HG03108 (cell line): ENCODE measurements around the gene RGS9BP.
"Not testable (repeated sequence)": the region's sequence is repeated elsewhere in the genome, so short reads cannot be mapped to it uniquely, and the experiment has no call there.

Source experiments
- ATAC-seq: cut with Tn5 transposase; IDR thresholded peaks from one replicate; pipeline ENCODE4 v1.9.1; 2021; ENCODE audit warnings: moderate library complexity; ENCODE audit not compliant: unreplicated experiment

RGS9BP gene

DNA sequence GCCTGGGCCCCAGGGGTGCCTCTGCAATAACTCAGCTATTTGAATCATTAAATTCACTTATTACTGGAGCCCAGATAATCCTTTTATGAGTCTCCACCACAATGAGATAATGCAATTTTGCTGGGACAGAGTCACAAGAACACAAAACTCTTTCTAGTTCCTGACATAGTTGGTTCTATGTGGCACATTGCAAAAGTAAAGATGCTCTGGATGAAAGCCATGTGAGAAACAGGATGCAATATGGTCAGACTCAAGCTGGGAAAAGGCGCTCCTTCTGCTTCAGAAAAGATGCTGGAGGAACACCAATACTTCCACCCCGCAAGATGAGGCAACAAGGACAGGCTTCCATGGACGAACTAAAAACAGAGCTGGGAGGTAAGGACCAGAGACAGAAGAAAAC lies 6.3 kb upstream of the RGS9BP start:
- no peak for ATAC-seq

DNA sequence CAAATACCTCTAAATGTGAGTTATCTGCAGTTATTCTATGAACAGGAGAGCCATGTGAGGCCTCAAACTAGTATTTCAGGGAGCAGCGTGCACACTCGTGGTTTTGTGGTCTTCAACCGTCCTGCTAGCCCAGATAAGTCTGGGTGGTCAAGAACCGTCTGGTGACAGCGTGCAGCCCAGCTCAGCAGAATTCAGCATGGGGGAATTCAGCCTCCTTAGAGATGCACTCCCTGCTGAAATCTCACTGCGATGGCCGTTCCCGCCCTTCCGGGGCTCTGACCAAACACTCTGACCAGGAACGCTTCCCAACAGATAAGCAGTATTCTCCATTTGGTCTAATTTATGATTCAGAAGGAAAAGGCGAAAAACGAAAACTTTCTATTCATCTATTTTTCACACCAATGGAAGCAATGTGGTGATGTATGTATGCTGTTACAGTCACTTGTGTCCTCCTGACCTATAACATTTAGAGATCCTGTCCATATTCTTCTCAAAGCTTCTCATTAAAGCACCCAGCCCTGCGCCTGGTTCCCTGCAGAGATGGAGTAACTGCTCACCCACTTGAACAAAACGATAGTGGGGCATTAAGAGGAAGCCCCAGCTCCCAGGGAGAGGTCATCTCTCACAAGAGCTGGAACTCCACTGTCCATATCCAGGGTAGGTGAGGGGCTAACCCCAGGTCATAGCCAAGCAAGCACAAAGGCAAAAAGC lies 3.6 kb upstream of the RGS9BP start:
- ATAC-seq = no peak

DNA sequence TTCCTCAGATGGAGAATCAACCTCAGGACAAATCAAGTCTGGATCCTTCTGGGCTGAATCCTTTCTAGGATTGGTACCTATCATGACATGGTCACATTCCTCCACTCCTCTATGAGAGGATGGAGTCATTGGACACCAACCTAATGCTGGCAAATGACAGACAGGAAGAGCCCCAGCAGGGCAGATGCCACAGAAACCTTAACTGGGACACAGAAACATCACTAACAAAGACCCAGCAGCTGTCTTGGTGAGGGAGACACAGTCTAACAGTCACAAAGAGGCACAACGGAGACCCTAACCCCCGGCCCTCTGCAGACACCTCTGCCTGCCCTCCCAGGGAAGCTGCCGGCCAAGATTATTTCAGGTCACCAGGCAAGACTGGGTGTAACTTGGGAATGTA lies 2.8 kb upstream of the RGS9BP start:
- no peak for ATAC-seq

DNA sequence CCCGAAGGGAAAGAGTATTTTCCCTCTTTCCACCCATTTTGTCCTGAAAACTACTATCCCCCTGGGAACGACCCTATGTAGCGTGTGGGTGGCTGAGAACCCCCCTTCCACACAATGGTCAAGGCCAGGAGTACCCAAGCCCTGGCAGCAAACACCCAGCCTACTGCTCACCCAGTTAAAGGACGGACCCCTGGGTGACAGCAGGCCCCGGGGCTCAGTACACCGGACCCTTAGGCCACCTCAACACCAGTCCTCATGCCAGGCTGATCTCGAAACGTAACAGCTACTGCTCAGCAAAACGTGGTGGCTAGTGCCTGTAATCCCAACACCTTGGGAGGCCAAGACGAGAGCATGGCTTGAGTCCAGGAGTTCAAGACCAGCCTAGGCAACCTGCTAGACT lies 2.1 kb upstream of the RGS9BP start:
- ATAC-seq = no peak

DNA sequence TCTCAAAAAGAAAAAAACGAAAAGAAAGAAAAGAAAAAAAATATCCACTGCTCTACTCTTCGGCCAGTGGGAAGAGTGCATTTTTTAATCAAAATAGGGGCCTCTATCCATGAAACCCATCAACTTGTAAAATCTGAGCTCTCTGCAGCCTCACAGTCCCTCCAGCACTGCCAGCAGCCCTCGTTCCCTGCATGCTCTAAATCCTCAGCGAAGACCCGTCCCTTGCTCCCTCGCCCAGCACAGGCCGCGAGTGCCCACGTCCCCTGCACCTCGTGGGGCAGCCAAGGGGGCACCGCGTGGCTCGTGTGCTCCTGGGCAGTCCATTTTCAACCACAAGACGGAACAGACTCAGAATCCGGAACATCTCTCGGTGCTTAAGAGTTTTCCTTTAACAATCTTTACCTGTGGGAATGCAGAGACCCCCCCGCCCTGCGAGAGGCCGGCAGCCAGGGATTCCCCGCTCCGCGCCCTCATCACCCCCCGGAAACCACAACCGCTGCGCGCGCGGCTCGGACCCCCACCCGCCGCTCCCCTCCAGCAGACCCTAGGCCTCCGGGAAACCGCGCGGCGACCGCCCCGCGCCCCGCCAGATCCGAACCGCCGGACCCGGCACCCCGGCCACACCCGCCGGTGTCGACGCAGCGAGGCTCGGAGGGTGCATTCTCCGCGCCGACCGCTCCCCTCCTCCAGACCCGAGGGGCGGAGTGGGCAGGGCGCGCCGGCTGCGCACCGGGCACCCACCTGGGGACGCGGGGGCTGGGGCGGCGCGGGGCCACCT lies 1.3 kb upstream of the RGS9BP start:
- ATAC-seq = no peak

DNA sequence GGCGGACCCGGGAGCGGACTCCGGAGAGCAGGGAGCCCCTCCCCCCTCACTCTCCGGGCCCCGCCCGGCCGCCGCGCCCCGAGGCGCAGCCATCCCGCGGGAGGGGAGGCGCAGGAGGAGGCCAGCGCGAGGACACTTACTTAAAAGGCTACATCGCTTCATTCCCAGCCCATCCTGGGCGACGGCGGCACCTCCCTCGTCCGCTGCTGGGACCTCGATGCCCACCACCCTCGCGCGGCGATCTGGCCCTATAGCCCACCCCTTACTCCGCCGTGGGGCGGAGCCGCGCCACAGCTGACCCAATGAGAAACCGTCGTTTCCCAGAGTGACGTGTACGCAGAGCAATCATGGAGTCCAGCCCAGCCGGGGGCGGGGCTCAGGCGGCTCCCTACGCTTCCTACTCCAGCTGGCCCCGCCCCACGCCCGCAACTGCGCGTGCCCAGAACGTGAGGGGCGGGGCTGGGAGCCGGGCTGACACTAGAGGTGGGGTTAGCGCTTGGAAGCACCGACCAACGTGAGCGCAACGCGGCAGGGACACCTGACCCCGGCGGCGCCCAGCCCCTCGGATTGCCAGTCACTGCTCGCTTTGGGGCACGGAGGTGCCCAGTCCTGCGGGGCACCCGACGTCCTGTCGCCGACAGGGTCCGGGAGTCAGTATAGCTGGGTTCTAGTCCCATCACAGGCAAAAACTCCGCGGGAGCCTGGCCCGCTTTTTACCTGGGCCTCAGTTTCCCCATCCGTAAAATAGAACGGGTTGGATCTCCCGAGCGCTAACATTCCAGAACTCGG lies 523 bp upstream of the RGS9BP start, which contains the start of gene ANKRD27:
TSS of gene ANKRD27 (minus strand) at position 250 of the 789 bp plus-strand sequence. CDS start 16,165 bp downstream, outside the sequence.
- peak; percentile 95 for ATAC-seq

DNA sequence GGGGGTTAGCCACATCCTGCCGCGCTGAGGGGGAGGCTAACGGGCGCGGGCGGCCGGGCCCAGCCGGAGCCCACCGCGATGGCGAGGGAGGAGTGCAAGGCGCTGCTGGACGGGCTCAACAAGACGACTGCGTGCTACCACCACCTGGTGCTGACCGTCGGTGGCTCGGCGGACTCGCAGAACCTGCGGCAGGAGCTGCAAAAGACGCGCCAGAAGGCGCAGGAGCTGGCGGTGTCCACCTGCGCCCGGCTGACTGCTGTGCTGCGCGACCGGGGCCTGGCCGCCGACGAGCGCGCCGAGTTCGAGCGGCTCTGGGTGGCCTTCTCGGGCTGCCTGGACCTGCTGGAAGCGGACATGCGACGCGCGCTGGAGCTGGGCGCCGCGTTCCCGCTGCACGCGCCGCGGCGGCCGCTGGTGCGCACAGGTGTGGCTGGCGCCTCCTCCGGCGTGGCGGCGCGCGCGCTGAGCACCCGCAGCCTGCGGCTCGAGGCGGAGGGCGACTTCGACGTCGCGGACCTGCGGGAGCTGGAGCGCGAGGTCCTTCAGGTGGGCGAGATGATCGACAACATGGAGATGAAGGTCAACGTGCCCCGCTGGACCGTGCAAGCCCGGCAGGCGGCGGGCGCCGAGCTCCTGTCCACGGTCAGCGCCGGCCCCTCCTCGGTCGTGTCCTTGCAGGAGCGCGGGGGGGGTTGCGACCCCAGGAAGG lies 692 bp downstream of the RGS9BP start:
- ATAC-seq = no peak

DNA sequence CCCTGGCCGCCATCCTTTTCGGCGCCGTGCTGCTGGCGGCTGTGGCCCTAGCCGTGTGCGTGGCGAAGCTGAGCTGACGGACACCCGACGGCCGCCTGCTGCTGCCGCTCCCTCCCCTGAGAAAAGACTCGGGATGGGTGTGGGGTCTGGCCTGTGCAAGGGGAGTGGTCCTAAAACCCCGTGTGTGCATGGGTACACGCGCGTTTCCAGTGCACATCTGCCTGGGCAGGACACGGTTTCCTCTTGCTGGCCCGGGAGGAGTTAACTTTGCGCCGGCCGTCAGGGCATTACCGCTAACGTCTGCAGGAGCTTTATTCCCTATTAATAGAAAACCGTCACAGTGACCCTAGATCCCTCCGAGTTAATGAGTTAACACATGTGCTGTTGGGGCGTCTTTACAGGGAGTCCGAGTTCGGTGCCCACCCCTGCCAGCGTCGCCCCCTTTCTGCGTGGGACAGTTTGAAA lies 1.3 kb downstream of the RGS9BP start:
- ATAC-seq = no peak

DNA sequence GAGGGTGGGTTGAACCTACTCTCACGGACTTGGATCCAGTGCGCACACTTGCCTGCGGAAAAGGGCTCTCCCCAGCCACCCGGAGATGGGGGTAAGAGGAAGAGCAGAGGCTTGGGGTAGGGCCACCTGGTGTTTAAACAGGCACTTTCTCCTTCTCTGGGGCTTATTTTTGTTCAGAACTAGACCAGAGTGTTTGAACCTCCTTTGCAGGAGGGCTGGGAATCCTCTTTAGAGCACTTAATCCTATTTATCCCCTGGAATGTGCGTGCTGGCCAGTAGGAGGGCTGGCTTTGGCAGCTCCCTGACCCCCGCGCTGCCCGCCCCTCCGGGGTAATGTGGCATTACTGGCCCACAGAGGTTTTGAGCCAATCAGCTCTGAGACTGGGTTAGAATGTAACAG lies 2.0 kb downstream of the RGS9BP start:
- no peak for ATAC-seq

DNA sequence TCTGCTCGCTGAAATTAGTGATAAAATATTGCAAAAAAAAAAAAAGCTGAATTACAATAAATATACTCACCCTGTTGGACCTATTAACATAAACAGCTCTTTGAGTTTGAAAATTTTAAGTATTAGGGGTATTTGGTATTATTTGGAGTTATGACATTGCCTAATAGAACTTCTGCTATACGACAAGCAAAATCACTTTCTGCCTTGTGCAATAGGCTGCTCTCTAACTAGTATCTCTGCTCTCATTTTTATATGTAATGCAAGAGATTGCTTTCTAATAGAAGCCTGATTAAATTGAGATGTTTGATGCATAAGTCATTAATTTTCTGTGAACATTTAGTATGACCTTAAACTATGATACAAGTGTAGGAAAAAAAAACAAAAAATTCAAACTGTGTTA lies 5.3 kb downstream of the RGS9BP start:
- no peak for ATAC-seq

DNA sequence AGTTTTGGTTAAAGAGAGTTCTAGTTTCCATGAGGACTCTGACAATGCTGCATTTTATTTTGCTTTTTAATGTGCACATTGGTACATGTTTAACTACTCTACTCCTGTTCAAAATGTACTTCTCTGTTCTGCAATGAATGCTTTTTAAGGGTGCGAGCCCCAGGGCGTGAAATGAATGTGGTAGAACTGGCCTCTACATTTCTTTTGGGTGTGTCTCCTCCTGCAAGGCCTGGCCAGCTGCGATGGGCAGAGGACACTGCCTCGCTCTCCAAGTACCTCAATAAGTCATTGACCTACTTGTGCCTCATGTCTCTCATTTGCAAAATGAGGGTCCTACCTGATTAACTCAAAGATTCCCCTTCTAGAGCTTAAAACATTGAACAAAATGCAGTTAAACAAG lies 6.7 kb downstream of the RGS9BP start:
- ATAC-seq = no peak

DNA sequence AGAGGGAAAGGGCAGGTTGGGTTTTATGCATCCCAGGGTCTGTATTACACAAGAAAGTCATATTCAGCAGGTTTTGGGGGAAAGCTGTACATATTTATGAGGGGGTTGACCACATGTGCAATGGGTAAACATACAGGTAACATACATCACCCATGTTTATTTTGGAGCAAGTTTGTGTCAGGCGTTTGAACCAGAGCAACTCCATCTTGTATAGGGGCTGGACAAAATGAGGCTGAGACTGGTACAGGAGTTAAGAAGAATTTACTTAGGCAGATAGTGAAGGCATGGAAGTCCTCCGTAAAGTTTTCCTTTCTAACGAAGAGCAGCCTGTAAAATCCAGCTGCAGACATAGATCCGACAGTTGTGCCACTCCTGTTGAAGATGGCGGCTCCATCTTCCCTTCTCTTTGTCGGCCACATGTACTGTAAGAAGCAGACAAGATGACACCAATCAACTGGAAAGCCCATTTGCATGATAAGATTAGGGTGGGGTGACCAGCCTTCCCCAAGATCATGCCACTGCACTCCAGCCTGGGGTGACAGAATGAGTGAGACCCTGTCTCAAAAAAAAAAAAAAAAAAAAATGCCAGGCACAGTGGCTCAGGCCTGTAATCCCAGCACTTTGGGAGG lies 11.3 kb downstream of the RGS9BP start:
- ATAC-seq = no peak

DNA sequence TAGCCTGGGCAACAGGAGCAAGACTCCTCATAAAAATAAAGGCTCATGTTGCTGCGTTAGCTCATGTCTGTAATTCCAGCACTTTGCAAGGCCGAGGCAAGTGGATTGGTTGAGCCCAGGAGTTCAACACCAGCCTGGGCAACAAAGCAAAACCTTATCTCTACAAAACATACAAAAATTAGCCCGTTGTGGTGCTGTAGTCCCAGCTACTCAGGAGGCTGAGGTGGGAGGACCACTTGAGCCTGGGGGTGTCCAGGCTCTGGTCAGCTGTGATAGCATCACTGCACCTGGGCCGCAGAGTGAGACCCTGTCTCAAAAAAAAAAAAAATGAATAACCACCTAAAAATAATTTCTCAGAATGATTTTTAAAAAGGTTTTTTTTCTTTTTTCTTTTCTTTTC lies 12.0 kb downstream of the RGS9BP start:
- no peak for ATAC-seq

DNA sequence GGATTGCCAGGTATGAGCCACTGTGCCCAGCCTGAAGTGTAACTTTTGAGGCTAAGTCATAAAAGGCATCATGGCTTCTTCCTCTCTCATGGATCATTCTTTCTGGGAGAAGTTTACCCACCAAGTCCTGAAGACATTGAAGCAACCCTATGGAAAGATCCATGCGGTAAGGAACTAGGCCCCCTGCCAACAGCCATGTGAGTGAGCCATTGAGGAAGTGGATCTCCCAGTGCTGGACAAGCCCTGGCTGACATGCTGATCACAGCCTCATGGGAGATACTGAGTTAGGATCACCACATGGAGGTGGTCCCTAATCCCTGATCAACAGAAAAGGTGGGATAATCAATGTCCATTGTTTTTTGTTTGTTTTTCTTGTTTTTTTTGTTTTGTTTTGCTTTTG lies 12.7 kb downstream of the RGS9BP start:
- no peak for ATAC-seq

DNA sequence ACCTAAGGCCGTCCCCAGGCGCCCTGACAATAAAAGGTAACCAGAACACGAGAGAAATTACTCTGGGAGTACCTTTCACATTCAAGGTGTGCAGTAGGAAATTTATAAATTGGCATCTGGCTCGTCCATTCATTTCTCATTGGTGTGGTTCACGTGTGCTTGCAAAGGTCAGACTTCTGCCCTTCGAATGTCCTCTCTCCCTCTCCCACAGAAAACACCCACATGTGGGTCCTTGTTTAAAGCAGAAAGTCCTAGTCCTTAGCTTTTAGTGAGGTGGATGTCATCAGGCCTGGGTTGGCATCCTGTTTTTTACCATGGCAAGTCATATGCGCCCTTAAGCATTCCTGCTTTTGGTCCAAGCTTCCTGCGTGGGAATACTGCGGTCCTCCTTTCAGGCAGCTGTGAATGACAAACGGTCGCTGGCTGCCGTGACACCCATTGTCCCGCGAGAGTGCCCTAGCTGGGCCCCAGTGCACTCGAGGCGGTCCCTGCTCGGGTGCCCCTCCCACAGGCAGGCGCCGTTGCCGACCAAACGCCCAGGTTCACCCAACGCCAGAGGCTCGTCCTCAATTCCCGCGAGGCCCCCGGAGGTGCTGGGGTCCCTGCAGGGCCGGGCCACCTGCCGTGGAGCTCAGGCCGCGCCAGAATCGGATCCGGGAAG lies 15.8 kb downstream of the RGS9BP start, which contains the start of gene NUDT19:
TSS of gene NUDT19 (plus strand) at position 531 of the 661 bp plus-strand sequence. CDS start 140 bp downstream, outside the sequence.
- ATAC-seq = peak; percentile 89

DNA sequence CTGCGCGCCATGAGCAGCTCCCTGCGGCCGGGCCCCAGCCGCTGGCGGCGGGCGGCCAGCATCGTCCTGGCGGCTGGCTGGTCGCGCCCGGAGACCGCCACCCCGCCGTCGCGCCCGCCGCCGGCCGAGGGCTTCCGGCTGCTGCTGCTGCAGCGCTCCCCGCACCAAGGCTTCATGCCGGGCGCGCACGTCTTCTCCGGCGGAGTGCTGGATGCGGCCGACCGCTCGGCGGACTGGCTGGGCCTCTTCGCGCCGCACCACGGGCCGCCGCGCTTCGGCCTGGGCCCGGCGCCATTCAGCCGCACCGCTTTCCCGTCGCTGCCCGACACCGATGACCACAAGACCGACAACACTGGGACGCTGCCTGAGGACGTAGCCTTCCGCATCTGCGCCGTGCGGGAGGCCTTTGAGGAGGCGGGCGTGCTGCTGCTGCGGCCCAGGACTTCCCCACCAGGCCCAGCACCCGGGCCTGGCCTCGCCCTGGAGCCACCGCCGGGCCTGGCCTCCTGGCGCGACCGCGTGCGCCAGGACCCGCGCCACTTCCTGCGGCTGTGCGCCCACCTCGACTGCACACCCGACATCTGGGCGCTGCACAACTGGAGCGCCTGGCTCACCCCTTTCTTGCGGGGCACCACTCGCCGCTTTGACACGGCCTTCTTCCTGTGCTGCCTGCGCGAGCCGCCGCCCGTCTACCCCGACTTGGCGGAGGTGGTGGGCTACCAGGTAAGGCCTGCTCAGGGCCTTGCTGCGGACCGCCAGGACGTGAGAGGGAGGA lies 16.5 kb downstream of the RGS9BP start:
- ATAC-seq = peak; percentile 61

DNA sequence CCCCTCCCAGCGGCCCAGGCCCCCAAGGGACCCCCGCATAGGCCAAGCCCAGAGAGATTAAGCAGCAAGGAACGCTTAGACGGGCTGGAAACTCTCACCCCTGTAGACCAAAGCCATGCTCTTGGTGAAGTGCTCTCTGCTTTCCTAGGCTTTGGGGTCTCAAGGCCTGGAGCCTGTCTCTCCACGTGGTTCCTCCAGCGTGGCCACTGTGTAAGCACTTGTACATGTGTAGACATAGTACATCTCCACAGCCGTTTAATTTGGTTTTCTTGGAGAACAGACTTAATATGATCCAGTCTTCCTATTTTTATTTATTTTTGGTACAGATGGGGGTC lies 17.0 kb downstream of the RGS9BP start:
- ATAC-seq = no peak

DNA sequence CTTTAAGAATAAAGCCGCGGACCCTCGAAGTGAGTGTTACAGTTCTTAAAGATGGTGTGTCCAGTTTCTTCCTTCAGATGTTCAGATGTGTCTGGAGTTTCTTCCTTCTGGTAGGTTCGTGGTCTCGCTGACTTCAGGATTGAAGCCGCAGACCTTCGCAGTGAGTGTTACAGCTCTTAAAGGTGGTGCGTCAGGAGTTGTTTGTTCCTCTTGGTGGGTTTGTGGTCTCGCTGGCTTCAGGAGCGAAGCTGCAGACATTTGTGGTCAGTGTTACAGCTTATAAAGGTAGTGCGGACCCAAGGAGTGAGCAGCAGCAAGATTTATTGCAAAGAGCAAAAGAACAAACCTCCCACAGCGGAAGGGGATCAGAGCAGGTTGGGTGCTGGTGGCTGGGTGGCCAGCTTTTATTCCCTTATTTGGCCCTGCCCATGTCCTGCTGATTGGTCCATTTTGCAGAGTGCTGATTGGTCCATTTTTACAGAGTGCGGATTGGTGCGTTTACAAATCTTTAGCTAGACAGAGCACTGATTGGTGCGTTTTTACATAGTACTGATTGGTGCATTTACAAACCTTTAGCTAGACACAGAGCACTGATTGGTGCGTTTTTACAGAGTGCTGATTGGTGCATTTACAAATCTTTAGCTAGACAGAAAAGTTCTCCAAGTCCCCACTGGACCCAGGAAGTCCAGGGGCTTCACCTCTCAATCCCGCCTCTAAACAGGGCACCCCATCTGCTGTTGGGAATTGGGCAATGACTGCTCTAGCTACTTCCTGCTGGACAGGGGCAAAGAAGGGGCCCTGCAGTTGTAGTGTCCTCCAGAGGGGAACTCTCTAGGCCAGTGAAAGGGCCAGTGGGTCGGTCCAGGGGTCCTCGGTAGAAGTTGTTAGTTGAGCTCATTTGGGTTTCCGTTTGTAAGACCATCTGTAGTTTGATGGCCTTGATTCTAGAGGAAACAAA lies 17.8 kb downstream of the RGS9BP start:
- ATAC-seq = not testable (repeated sequence)
